Cardiac fibroblast (primary cell): ENCODE data around the gene DMBT1.
A peak's percentile ranks its signal among the peaks of the same experiment; 100 is the strongest.
"Not testable (repeated sequence)": the region's sequence is repeated elsewhere in the genome, so short reads cannot be mapped to it uniquely, and the experiment has no call there.

Experiments
- DNase-seq, 2 donors: peaks; one replicate each; pipeline versions ENCODE4 v3.0.0 to v3.0.0-alpha.2; 2010; ENCODE audit warnings: low read depth in 2 of 2
- H3K4me3 ChIP-seq, 2 donors: replicated peaks in 1 of 2; 1 replicate in 1 of 2; 2 replicates in 1 of 2; pipeline ENCODE4 v1.5.1; 2011; ENCODE audit warnings: low read depth in 2 of 2, low read length in 2 of 2, mild to moderate bottlenecking in 2 of 2, moderate library complexity in 1 of 2
- CTCF ChIP-seq: IDR thresholded peaks from one replicate; pipeline ENCODE4 v1.5.1; 2011; ENCODE audit warnings: low read depth, mild to moderate bottlenecking, low read length, inconsistent platforms

The DMBT1 gene

DNA sequence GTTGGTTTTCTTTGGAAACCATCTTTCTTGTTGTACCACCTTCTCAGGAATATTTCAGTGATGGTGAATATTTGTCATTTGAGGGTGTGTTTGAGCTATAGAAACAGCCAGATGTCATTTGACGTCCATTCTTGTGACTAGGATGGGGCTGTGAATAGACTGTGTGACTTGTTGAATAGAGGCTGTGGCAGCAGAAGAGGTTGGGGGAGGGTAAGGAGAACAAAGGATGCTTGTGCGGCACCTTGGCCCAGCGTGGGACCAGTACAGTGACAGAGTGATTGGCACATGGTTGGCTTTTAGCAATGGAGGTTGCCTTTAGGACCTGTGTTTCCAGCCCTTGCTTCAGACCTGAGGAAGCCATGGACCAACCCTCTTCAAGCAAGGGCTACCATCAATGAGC is 11.3 kb downstream of the DMBT1 start:
- H3K4me3 ChIP-seq, result no peak overlapping the region
- TF ChIP-seq CTCF, result no peak
- no peak for DNase-seq

GRCh38 chr10:122575776-122576175 is 15.2 kb downstream of the DMBT1 start:
- DNase-seq, result no peak
- TF ChIP-seq CTCF, result no peak
- no peak overlapping the region for H3K4me3 ChIP-seq

DNA sequence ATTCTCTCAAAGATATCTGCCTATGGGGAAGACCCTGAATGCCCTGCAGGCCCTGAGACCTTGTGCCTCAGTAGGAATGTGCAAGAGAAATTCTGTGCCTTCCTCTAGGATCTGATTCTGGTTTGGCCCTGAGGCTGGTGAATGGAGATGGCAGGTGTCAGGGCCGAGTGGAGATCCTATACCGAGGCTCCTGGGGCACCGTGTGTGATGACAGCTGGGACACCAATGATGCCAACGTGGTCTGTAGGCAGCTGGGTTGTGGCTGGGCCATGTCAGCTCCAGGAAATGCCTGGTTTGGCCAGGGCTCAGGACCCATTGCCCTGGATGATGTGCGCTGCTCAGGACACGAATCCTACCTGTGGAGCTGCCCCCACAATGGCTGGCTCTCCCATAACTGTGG is 15.7 kb downstream of the DMBT1 start:
- no peak for DNase-seq
- no peak for TF ChIP-seq CTCF
- no peak overlapping the region for H3K4me3 ChIP-seq

- TF ChIP-seq CTCF, result no peak
- no peak overlapping the region for H3K4me3 ChIP-seq
- no peak for DNase-seq
Observed at GRCh38 chr10:122577311-122577885, 16.8 kb downstream of the DMBT1 start.

DNA sequence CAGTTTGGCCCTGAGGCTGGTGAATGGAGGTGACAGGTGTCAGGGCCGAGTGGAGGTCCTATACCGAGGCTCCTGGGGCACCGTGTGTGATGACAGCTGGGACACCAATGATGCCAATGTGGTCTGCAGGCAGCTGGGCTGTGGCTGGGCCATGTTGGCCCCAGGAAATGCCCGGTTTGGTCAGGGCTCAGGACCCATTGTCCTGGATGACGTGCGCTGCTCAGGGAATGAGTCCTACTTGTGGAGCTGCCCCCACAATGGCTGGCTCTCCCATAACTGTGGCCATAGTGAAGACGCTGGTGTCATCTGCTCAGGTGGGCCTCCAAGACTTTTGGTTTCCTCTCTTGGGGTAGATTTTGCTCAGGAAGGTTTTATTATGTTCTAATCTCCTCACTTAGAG is 25.5 kb downstream of the DMBT1 start:
- not testable (repeated sequence) for DNase-seq, H3K4me3 ChIP-seq

DNA sequence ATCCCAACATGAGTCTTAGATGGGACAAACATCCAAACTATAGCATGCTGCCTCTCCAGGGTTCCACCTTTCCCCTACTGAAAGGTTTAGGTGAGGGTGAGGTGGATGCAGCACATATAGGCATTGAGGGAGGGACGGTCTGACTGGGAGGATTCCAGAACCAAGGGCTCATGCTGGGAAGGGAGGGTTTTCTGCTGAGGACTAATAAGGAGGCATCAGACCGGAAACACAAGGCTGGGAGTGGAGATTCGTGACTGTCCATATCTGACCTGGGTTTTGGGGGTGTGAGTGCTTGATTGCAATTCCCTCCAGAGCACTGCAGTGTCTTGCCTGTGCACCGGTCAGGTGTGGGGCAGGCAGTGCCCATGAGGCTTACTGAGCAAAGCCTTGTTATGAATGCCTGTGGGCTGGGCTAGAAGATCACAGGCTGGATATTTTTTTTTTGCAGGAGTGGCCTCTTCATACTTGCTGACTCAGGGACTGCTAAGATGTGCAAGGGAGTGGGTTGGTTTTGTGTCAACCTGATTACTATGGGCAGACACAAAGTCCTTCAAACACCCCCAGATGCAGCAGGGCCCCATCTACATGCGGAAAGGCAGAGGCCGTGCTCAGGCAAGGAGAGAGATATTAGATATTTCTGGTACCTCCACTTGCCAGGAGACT is 26.7 kb downstream of the DMBT1 start:
- no peak for TF ChIP-seq CTCF
- no peak overlapping the region for H3K4me3 ChIP-seq
- peak in 1 of 2 donors; percentile 8 for DNase-seq

GRCh38 chr10:122588381-122588780 is 27.8 kb downstream of the DMBT1 start:
- DNase-seq, result no peak
- no peak for TF ChIP-seq CTCF

More at GRCh38 chr10:122588381-122588780, 27.8 kb downstream of the DMBT1 start:
- no peak overlapping the region for H3K4me3 ChIP-seq
